ENCODE measurements around the gene SLCO1B3.

- no peak for TF ChIP-seq CTCF (IDR thresholded peaks at IDR 0.05; ENCODE audit: borderline replicate concordance, extremely low read depth, low read length, poor library complexity, severe bottlenecking)
- TF ChIP-seq EZH2 (IDR thresholded peaks at IDR 0.05; ENCODE audit: borderline replicate concordance, low read depth, low read length, severe bottlenecking), result no peak
Observed at GRCh38 chr12:20883288-20883687, 72.8 kb downstream of the SLCO1B3 start.
